Transverse colon (tissue), 4 donors: ENCODE data around the gene NR4A1. TPM values are rescaled to one million over a fixed set of nuclear protein-coding genes. Genes with fewer than 3 reads are reported as not detected.

Experiments
- DNase-seq: peaks from one replicate; pipeline ENCODE4 v3.0.0-alpha.2; 2019
- H3K27ac ChIP-seq, 4 donors: fragments of 200-600 bp; sonication (generic); 2 replicates each; pipeline ENCODE4 v1.5.1; 2016 to 2018; ENCODE audit warnings: inconsistent platforms in 4 of 4
- H3K27me3 ChIP-seq: fragments of 200-600 bp; sonication (generic); 2 replicates; pipeline ENCODE4 v1.5.1; 2017; ENCODE audit warnings: inconsistent platforms
- H3K36me3 ChIP-seq, 4 donors: fragments of 200-600 bp; sonication (generic); 2 replicates each; pipeline ENCODE4 v1.5.1; 2017 to 2019; ENCODE audit warnings: inconsistent platforms in 4 of 4
- H3K4me1 ChIP-seq, 4 donors: fragments of 200-600 bp; sonication (generic); 2 replicates each; pipeline ENCODE4 v1.5.1; 2017 to 2020; ENCODE audit warnings: inconsistent platforms in 4 of 4
- H3K4me3 ChIP-seq, 4 donors: fragments of 200-600 bp; sonication (generic); 1 replicate in 1 of 4; 2 replicates in 3 of 4; pipeline versions ENCODE4 v1.5.1 to v1.6.1; 2017 to 2019; ENCODE audit warnings: inconsistent platforms in 4 of 4
- H3K9me3 ChIP-seq, 2 donors: fragments of 200-600 bp; sonication (generic); 2 replicates each; pipeline ENCODE4 v1.5.1; 2017 to 2019; ENCODE audit warnings: inconsistent platforms in 2 of 2
- EP300 ChIP-seq: sonication (generic); formaldehyde crosslinking; IDR thresholded peaks from one replicate; pipeline ENCODE4 v1.6.1; 2017; ENCODE audit warnings: antibody characterized with exemption, low read depth
- POLR2A ChIP-seq: fragments of 450-650 bp; IDR thresholded peaks from one replicate; pipeline ENCODE4 v1.6.1; 2016; ENCODE audit warnings: antibody characterized with exemption, mild to moderate bottlenecking, moderate library complexity
- POLR2AphosphoS5 ChIP-seq, 3 donors: sonication (generic); formaldehyde crosslinking; IDR thresholded peaks; one replicate each; pipeline ENCODE4 v1.6.1; 2016; ENCODE audit warnings: antibody characterized with exemption in 3 of 3
- WGBS, 2 donors: methylation state at CpG; one replicate each; pipeline ENCODE4 v1.1.5; 2018; ENCODE audit warnings: low coverage in 1 of 2; 5-methylcytosine and 5-hydroxymethylcytosine counted together
- in situ Hi-C, 4 donors: fragments of 200-750 bp; cut with MboI; loops; one replicate each; pipeline versions ENCODE4 v1.15.0 to v1.15.1; 2017; ENCODE audit warnings: low sequenced_read_pairs in 3 of 4, low pct_ligation_motif_present in 1 of 4, low pct_unique_long_range_greater_than_20kb in 1 of 4
- intact Hi-C: fragments of 100-400 bp; cut with DNase I; formaldehyde crosslinking; loops from one replicate; pipeline ENCODE4 v1.15.1; 2023; ENCODE audit warnings: low total_unique reads
- total RNA-seq, 4 donors: library from RNA; depleted of rRNA; stranded (reverse); fragments of >200 nt; gene quantifications; one replicate each; pipeline ENCODE4 v1.1.0, GENCODE V29; 2016
- TF ChIP-seq, protein P1 (sequence below), 5 experiments: fragments of 200-600 bp in 3 of 5; fragments of 450-650 bp in 2 of 5; sonication (generic) in 3 of 5; IDR thresholded peaks; 1 replicate in 2 of 5; 2 replicates in 3 of 5; pipeline ENCODE4 v1.5.1; 2016 to 2017; ENCODE audit warnings: antibody characterized with exemption in 5 of 5, inconsistent platforms in 3 of 5, mild to moderate bottlenecking in 2 of 5, moderate library complexity in 1 of 5

NR4A1 gene
- total RNA-seq, 4 donors from 2014 or later = 50.7 to 102 (median 76.9) TPM

DNA sequence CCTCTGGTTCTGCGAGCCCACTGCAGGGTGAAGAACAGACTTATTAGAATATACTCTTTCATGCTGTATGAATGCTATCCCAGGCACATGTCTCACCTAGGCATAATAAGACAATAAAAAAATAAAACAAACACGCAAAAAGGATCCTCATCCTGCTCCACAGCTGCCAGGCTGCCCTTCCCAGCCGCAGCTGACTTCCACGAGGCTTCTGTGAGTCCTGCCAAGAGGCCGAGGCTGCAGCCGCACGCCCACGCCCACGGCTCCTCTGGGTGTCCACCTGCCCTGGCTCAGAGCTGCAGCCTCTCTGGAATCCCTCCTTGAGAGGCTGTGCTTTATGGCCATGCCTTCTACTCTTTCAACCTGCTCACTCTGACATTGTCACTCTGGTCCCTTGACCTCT is 35.1 kb downstream of the NR4A1 start:
- in situ Hi-C loops (loop anchor here in 1 of 4 donors (10.0 kb wide), 1 partner anchor 62 kb away; no protein-coding TSS in a partner anchor), intact Hi-C loops (no loop called here)
- peaks cover 4 to 21% (median 10%) of the 10 kb centered on the region in 4 donors for H3K4me1 ChIP-seq
- peak overlapping the region in 1 of 4 donors; percentile 46 for H3K27ac ChIP-seq
- peaks cover 12% of the 10 kb centered on the region for H3K27me3 ChIP-seq
- no peaks in the 10 kb centered on the region for H3K36me3 ChIP-seq
- no peak for TF ChIP-seq EP300
- TF ChIP-seq POLR2AphosphoS5 (IDR thresholded peaks at IDR 0.05) = no peak
- TF ChIP-seq, protein P1, sequence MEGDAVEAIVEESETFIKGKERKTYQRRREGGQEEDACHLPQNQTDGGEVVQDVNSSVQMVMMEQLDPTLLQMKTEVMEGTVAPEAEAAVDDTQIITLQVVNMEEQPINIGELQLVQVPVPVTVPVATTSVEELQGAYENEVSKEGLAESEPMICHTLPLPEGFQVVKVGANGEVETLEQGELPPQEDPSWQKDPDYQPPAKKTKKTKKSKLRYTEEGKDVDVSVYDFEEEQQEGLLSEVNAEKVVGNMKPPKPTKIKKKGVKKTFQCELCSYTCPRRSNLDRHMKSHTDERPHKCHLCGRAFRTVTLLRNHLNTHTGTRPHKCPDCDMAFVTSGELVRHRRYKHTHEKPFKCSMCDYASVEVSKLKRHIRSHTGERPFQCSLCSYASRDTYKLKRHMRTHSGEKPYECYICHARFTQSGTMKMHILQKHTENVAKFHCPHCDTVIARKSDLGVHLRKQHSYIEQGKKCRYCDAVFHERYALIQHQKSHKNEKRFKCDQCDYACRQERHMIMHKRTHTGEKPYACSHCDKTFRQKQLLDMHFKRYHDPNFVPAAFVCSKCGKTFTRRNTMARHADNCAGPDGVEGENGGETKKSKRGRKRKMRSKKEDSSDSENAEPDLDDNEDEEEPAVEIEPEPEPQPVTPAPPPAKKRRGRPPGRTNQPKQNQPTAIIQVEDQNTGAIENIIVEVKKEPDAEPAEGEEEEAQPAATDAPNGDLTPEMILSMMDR (IDR thresholded peaks at IDR 0.05) = no peak
- no peak for TF ChIP-seq POLR2A
- 44% methylated on average over 9 of the region's 9 CpGs; no CpG with 5 or more reads in 1 of the 2 donors for WGBS, 2 donors
- no peak overlapping the region for H3K4me3 ChIP-seq
- DNase-seq = no peak
- no peaks in the 10 kb centered on the region for H3K9me3 ChIP-seq

DNA sequence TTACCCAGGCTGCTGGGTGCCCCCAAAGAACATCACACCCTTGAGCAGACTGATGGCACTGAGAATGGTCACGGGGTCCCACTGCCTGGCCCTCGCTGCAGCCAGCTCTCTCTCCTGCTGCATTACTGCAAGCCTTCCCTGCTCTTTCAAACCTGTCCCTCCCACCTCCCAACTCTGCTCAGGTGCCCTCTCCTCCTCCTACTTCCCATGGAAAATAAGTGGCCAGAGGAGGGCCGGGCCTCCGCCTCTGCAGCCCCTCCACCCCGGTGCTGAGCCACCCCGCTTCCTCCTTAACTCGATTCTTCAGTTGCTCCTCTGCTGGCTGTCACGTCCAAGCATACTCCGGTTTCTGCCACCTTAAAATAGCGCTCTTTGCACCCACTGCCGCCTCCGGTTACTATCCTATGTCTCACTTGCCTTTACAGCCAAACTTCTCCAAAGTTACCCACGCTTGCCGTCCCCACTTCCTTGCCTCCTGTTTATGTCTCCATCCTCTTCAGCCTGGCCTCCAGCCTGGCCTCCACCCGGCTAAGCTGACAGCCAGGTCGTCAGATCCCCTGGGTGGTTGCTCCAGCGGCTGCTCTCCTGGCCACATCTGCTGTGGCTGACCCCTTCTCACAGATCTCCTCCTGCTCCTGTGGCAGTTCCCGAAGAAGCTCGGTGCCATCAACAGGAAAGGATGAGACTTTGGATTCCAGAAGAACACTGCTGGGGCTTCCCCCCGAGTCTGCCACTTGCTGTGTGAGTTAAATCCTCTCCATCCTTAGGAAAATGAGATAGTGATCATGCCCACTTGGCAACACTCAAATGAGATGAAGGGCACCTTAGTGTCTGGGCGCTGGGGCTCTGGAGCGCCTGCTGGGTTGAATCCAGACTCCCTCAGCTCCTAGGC is 35.9 kb downstream of the NR4A1 start:
- H3K27ac ChIP-seq = no peak overlapping the region
- H3K4me1 ChIP-seq = peaks cover 0 to 15% (median 8%) of the 10 kb centered on the region in 4 donors
- no peak for DNase-seq
- in situ Hi-C loops = loop anchor here in 1 of 4 donors (10.0 kb wide), 1 partner anchor 62 kb away; no protein-coding TSS in a partner anchor
- no peak overlapping the region for H3K4me3 ChIP-seq
- no peaks in the 10 kb centered on the region for H3K9me3 ChIP-seq
- WGBS, 2 donors = 90 to 100% methylated on average over 2 to 22 of the region's 22 CpGs
- H3K27me3 ChIP-seq = peaks cover 13% of the 10 kb centered on the region
- no peaks in the 10 kb centered on the region for H3K36me3 ChIP-seq
- TF ChIP-seq, protein P1 (IDR thresholded peaks at IDR 0.05) = no peak
- TF ChIP-seq POLR2A (no peak), EP300 (no peak), POLR2AphosphoS5 (IDR thresholded peaks at IDR 0.05) (no peak)
- intact Hi-C loops = no loop called here

DNA sequence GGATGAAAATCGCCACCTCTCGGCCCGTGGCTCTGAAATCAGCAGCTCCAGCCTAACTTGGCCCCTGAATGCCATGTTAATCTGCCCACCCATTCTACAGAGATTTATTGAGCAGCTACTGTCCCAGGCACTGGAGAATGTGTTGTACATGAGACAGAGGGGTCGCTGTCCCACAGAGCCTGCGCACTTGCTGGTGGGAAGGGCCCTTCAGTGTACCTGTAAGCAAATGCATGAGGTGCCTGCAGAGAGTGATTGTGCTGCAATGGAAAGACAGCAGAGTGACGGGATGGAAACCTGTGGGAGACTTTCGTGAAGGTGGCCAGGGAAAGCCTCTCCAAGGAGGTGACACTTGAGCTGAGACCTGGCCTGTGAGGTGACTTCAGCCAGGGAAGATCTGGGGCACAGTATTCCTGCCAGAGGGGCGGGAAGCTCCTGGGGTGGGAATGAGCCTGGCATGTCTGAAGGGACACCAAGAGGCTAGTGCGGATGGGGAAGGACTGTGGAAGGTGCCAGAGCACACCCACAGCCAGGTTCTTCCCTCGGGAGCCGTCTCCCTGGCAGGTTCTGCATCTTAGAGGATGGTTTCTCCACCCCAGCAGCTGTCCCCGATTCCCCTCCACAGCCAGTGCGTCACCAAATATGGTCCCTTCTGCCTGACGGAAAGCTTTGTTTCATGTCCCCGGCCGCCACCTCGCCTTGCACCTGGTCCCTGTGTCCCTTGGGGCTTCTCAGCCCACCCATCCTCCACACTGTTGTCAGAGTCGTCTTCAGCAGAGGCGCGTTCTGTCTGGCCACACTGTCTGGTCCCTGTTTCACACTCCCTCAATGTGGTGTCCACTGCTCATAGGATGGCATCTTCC is 36.9 kb downstream of the NR4A1 start:
- Histone ChIP-seq H3K27me3 (peaks cover 13% of the 10 kb centered on the region), H3K4me3 (no peak overlapping the region), H3K36me3 (no peaks in the 10 kb centered on the region), H3K4me1 (peaks cover 0 to 9% (median 1%) of the 10 kb centered on the region in 4 donors), H3K9me3 (no peaks in the 10 kb centered on the region), H3K27ac (no peak overlapping the region)
- no peak for TF ChIP-seq POLR2AphosphoS5 (IDR thresholded peaks at IDR 0.05)
- TF ChIP-seq, protein P1 (IDR thresholded peaks at IDR 0.05) = no peak
- no peak for TF ChIP-seq POLR2A
- no peak for TF ChIP-seq EP300
- no peak for DNase-seq
- WGBS, 2 donors = 80 to 83% methylated on average over 3 to 20 of the region's 20 CpGs
- in situ Hi-C loops = loop anchor here in 1 of 4 donors (10.0 kb wide), 1 partner anchor 63 kb away; no protein-coding TSS in a partner anchor
- intact Hi-C loops = no loop called here

DNA sequence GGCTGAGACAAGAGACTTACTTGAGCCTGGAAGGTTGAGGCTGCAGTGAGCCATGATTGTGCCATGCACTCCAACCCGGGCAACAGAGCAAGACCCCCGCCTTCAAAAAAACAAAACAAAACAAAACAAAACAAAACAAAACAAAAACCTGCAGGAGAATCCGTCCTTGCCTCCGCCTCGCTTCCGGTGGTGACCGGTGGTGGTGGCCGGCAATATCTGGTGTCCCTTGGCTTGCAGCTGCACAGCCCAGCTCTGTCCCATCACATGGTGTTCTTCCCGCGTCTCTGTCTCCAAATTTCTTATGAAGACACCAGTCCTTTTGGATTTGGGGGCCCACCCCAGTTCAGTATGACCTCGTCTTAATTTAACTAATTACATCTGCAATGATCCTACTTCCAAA is 38.2 kb downstream of the NR4A1 start:
- in situ Hi-C loops (loop anchor here in 1 of 4 donors (10.0 kb wide), 1 partner anchor 65 kb away; no protein-coding TSS in a partner anchor), intact Hi-C loops (no loop called here)
- H3K4me1 ChIP-seq = peaks cover 0 to 7% (median 2%) of the 10 kb centered on the region in 4 donors
- no peak overlapping the region for H3K27ac ChIP-seq
- no peak overlapping the region for H3K4me3 ChIP-seq
- peaks cover 13% of the 10 kb centered on the region for H3K27me3 ChIP-seq
- TF ChIP-seq, protein P1 (IDR thresholded peaks at IDR 0.05) = no peak
- TF ChIP-seq POLR2AphosphoS5 (IDR thresholded peaks at IDR 0.05) (no peak), EP300 (no peak), POLR2A (no peak)
- WGBS, 2 donors = 89% methylated on average over 3 to 11 of the region's 11 CpGs
- H3K9me3 ChIP-seq = no peaks in the 10 kb centered on the region
- H3K36me3 ChIP-seq = no peaks in the 10 kb centered on the region
- DNase-seq = no peak
